Ishikawa (cell line): ENCODE results near the gene ADGRL3.

Source experiments
- CEBPB ChIP-seq: IDR thresholded peaks from 2 replicates; pipeline ENCODE4 v1.6.1; 2012
- CREB1 ChIP-seq: IDR thresholded peaks from 2 replicates; pipeline ENCODE4 v1.6.1; 2012; ENCODE audit warnings: low read depth
- EGR1 ChIP-seq: IDR thresholded peaks from 2 replicates; pipeline ENCODE4 v1.6.1; 2012
- EP300 ChIP-seq: IDR thresholded peaks from 2 replicates; pipeline ENCODE4 v1.6.1; 2012; ENCODE audit warnings: borderline replicate concordance
- FOXM1 ChIP-seq: IDR thresholded peaks from 2 replicates; pipeline ENCODE4 v1.6.1; 2012; ENCODE audit warnings: low read depth, borderline replicate concordance
- MAX ChIP-seq: IDR thresholded peaks from 2 replicates; pipeline ENCODE4 v1.6.1; 2012
- NFIC ChIP-seq: IDR thresholded peaks from 2 replicates; pipeline ENCODE4 v1.6.1; 2012
- RAD21 ChIP-seq: IDR thresholded peaks from 2 replicates; pipeline ENCODE4 v1.6.1; 2012; ENCODE audit warnings: low read depth
- REST ChIP-seq: IDR thresholded peaks from 2 replicates; pipeline ENCODE4 v1.6.1; 2012; ENCODE audit warnings: low read depth, mild to moderate bottlenecking
- TAF1 ChIP-seq: IDR thresholded peaks from 2 replicates; pipeline ENCODE4 v1.6.1; 2012; ENCODE audit warnings: low read depth, mild to moderate bottlenecking
- TEAD4 ChIP-seq: IDR thresholded peaks from 2 replicates; pipeline ENCODE4 v1.6.1; 2012
- USF1 ChIP-seq: IDR thresholded peaks from 2 replicates; pipeline ENCODE4 v1.6.1; 2012
- YY1 ChIP-seq: IDR thresholded peaks from 2 replicates; pipeline ENCODE4 v1.6.1; 2012; ENCODE audit warnings: low read depth
- ZBTB7A ChIP-seq: IDR thresholded peaks from 2 replicates; pipeline ENCODE4 v1.6.1; 2012; ENCODE audit warnings: low read depth

- TF ChIP-seq MAX = no peak
- TF ChIP-seq EP300 = no peak
- no peak for TF ChIP-seq NFIC
- no peak for TF ChIP-seq TAF1
- no peak for TF ChIP-seq RAD21
- no peak for TF ChIP-seq FOXM1
- no peak for TF ChIP-seq REST
- TF ChIP-seq TEAD4 = no peak
- TF ChIP-seq USF1 = no peak
- no peak for TF ChIP-seq CREB1
- TF ChIP-seq EGR1 = no peak
- no peak for TF ChIP-seq ZBTB7A
- no peak for TF ChIP-seq CEBPB
- no peak for TF ChIP-seq YY1
These were observed 180.7 kb downstream of the ADGRL3 start for GRCh38 chr4:61380865-61381264.
